ENCODE measurements around the gene GPX3.

The GPX3 gene

DNA sequence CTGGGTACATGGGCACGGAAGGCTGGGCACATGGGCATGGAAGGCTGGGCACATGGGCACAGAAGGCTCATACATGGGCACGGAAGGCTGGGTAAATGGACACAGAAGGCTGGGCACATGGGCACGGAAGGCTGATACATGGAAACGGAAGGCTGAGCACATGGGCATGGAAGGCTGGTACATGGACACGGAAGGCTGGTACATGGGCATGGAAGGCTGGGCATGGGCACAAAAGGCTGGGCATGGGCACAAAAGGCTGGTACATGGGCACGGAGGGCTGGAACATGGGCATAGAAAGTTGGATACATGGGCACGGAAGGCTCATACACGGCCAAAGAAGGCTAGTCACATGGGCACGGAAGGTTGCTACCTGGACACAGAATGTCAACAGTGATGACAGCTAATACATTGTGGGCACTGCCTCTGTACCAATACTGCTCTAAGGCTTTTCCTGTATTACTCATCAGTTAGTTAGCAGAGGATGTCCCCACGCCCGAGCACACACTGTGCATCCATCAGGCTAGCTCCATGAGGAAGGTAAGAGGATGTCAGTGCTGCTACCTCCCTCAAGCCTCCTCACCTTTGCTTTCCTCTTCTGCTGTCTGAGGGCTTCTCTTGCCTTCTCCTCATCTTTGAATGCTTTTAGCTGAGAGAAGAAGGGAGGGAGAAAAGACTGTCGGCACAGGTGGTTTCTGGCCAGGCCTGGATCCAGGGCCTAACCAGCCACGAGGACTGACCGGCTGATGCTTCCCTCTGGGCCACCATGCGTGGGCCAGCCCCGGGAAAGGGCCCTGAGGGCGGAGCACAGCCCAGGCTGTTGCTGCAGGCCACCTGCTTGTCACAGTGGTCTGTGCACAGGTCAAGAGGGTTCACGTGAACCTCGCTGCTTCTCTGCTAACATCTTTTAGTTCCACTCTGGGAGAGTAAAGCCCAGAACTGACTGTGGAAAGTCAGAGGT is 14.3 kb downstream of the GPX3 start:
- DNase-seq, result no peak

GRCh38 chr5:151036556-151036955 is 16.2 kb downstream of the GPX3 start:
- DNase-seq, result no peak

DNA sequence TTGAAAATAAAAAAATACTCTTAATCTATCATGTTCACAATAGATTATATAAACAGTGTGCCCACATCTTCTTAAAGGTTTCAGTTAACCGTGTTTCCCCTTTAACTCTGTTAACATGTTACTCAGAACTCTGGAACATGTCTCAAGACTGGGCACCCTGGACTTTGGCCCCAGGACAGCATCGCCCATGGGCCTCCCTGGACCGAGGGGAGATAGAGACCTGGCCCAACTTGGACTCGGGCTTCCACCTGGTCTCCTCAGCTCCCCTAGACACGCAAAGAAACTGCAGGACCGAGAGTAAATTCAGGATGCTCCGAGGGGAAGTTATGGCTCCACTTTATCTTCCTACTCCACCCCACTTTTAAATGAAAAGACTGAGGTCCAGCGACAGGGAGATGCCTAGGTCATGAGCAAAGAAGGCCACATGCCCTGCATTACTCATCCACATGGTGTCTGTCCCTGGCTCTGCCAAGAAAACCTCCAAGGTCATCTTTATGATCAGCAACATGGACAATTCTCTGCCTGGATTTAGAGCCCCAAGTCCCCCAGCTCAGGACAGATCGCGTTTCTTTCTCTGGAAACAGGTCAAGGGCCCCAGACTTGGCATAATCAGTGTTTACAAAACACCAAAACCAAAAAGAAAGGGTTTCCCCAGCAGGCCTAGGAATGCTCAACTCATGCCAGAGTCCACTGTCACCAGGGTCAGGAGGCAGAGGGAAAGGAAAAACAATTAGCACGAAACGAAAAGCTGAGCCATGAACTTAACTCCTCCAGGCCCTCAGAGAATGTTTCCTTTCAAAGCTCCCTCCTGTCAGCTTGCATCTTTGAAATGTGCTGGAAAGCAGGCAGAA is 17.4 kb downstream of the GPX3 start:
- DNase-seq, result no peak

DNA sequence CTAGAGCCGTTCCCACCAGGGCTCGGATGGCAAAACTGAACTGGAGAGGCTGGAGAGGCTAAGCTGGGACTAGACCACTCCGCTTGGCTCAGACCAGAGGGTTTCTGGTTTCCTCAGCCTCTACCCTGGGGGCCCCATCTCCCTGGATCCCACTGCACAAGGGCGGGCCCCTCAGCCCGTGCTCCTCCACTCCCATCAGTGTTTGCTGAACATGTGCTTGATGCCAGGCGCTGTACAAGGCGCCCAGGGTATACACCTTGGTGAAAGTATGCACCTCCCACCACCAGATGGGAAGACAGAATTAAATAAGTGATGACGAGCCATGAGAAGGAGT is 18.0 kb downstream of the GPX3 start:
- no peak for DNase-seq

GRCh38 chr5:151038801-151039238 is 18.4 kb downstream of the GPX3 start:
- DNase-seq, result no peak

DNA sequence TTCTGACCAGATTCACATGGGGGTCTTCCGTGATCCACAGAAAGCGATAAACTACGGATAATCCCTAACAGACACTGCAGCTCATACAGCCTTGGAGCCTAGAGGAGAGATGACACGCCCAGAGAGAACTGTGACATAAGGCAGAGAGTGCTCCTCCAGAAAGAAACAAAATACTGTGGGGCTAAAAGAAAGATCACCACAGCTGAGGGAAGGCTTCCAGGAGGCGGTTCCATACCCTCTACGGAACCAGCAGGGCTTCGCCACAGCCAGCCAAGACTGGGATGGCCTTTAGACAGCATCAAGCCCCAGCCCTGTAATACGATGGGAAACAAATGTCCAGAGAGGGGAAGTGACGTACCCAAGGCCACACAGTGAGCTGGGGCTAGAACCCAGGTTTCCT is 19.3 kb downstream of the GPX3 start:
- DNase-seq, result no peak

- no peak for DNase-seq
These were observed 19.9 kb downstream of the GPX3 start for GRCh38 chr5:151040211-151040747.

GRCh38 chr5:151041577-151042268 is 21.3 kb downstream of the GPX3 start:
- DNase-seq, result no peak

GRCh38 chr5:151042453-151043093 is 22.2 kb downstream of the GPX3 start:
- no peak for DNase-seq

GRCh38 chr5:151047814-151048425 is 27.5 kb downstream of the GPX3 start:
- DNase-seq, result peak; percentile 21

- DNase-seq, result no peak
These were observed 28.1 kb downstream of the GPX3 start for GRCh38 chr5:151048526-151048925.

DNA sequence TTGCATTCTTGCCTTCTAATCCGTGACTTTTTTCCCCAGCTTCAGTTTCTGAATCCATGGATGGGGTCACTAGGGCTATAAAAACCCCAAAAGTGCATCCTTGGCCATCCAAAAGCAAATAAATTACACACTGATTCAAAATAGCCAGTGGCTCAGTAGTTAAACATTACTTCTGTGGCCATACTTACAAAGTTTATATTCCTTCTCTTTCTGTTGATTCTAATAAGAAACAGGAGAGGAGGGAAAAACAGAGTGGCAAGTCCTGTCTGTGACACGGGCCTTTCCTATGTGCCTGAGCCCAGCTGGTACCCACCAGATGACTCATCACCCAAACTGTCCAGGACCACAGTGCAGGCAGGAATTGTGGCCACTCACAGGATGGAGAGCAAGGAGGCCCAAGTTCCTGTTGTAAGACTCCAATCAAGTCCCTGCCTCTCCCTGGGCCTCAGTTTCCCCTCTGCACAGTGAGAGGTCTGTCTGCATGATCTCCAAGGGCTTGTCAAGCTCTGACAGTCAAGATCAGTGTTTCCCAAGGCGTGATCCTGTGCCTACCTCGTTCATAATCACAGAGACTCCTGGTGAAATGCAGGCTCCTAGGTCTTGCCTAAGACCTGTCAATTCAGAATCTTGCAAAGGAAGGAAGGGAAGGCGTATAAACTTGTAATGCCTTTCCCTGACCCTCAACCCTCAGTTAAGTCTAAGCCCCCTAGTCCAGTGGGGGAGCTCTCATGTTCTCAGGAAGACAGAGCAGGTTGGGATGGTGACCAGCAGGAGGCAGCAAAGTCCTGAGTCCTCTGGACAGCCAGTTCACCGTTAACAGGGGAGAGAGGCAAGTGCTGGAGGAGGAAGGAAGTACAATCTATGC is 30.9 kb downstream of the GPX3 start:
- peak; percentile 60 for DNase-seq

DNA sequence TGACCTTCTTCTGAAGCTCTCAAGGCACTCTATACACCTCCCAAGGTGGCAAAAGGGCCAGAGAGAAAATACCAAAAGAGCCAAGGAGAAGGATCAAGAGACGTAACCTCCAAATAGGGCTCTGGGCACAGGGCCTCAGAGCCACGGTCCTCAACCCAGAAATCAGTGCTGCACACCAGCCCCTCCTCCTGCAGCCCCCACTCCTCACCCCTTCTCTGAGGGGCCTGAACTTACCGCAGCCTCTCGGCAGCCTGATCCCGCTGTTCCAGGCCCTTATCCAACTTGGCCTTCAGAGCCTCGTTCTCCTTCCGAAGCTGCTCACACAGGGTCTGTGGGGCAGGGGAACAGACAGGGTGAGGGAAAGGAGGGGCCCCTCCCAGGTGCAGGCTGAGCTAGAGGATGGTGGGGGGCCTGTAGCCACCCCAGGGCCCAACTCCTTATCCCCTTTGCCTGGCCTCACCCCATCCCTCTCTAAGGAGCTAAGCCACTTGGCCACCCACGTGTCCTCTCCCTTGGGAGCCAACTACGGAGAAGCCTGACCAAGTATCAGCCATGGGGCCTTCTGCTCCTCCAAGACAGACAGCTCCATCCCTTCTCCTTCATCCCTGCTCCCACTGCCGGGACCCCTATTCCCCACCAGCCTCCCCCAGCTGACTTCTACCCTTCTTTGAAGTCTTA is 31.7 kb downstream of the GPX3 start:
- no peak for DNase-seq

- DNase-seq, result no peak
These were observed 32.4 kb downstream of the GPX3 start for GRCh38 chr5:151052836-151053235.

GRCh38 chr5:151053796-151054462 is 33.5 kb downstream of the GPX3 start:
- no peak for DNase-seq

DNA sequence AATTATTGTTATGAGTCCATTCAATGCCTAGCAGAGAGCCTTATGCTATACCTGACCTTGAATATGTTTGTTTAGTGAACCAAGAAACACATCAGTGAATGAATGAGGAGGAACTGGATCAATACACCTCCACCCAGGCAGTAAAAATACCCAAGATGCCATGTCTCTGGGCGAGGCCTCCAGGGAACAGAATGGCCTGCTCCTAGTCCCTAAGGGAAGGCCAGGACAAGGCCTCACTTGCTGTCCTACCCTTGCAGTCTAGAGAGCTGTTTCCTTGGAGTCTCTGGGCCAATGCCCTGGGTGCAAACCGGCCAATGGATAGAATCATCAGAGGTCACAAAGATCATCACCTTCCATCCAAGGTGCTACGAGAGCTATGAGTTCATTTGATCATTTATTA is 34.3 kb downstream of the GPX3 start:
- DNase-seq, result no peak

GRCh38 chr5:151055336-151055735 is 34.9 kb downstream of the GPX3 start:
- no peak for DNase-seq

DNA sequence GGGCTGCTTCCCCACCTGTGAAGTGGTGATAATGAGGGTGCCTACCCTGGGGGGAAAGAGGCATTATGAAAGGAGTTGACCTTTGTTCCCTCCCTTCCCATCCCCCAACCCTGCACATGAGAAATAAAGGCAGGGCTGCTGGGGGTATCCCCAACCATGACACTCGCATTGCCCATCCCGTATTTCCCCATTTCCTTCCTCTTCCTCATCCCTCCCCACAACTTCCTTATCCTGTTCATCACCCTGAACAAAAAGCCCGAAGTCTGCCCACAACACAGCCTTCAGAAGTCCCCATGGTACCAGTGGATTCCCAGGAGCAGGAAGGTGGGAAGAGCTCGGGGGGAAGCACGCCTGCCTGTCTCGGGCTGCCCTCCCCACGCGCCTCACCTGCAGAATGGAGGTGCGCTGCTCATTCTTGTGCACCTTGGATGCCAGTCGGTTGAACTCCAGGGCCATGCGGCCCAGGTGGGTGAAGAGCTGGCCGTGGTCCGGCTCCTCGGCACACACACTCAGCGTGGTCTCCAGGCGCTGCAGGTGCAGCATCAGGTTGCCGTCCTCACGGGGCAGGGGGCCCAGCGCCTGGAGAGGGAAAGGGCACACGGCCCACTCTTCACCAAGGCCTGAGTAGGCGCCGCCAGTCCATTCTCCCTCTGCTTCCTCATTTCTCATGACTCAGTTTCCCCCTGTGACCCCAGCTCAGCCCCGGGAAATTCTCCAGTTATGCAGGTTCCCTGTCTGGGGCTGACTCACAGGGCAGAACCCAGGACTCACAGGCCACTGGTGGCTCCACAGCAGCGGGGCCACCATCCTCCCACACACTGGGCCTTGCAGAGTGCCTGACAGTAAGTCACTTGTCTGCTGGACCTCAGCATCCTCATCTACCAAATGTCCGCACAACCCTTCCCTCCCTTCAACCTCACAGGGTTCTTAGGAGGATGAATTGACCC is 36.3 kb downstream of the GPX3 start:
- no peak for DNase-seq

DNA sequence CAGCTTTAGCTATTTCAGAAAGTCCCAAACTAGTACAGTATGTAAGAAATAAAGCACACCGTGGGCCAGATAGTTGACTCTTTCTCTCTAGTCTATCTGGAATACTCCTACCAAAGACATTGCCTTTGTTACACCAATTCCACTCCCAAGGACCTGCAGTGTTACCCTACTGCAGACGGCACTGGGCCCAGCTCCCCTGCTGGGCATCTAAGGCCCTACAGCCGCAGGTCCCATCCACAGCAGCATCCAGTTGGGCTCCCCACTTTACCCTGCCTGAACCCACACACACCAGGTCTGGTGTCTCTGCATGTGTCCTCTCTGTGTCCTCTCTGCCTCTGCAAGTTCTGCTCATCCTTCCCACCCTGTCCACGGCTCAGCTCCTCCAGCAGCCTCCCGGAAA is 37.9 kb downstream of the GPX3 start:
- no peak for DNase-seq
